Measurements from ENCODE around the gene HAUS8.

HAUS8 gene

DNA sequence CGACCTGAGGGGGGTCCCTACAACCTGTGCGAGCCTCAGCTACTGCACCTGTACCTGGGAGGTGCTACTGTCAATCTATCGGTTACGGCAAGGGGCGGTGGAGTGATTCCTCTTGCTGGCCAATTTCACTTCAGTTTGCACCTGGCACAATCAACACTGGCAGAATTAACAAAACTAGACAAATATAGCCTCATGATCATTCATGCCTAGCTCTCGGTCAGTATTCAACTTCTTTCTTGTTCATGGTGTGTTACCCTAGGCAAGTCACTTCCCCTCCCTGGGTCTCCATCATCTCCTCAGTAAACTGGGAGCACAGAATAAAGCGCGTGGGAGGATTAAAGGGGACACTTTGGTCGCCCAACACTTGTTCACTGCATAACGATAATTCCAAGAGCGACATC, 618 bp downstream of the HAUS8 start:
- no peak for DNase-seq

DNA sequence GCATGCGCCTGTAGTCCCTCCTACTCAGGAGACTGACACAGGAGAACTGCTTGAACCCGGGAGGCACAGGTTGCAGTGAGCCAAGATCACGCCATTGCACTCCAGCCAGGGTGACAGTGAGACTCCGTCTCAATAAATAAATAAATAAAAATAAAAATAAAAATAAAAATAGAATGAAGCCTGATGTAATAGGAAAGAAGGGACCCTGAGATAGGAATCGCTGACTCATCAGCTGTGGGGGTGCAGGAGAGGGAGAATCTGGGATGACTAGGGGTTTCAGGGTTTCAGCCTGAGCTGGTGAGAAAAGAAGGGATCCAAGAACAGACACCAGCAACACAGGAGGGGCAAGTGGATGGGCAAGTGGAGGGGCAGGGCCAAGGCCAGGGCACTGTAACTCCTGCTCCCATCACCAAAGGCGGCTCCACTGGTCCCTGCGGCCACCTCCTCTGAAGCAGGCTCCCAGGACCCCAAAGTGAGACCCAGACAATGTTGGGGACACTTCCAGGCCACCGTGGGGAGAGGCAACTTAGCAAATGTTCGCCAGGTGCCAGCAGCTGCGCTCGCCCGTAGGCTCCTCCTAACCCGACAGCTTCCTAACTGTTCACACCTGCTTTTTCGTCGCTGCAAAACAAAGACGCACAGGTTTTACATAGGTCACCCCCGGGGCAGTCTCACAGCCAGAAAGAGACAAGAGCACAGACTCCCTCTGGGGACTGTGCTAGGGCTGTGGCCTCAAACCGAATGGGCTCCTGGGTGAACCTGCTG, 1.2 kb downstream of the HAUS8 start:
- DNase-seq: no peak

DNA sequence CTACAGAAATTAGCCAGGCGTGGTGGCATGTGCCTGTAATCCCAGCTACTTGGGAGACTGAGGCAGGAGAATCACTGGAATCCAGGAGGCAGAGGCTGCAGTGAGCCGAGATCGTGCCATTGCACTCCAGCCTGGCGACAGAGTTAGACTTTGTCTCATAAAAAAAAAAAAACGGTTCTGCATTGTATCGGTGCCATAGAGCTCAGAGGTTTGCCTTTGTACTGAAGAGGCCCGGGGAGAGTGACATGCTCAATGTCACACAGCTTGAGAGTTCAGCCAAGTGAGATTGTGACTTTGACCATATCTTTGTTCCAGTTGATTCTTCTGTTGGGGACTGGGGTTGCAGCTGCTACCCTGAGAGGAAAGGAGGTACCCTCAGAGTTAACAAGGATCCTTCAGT, 4.3 kb downstream of the HAUS8 start:
- no peak for DNase-seq

DNA sequence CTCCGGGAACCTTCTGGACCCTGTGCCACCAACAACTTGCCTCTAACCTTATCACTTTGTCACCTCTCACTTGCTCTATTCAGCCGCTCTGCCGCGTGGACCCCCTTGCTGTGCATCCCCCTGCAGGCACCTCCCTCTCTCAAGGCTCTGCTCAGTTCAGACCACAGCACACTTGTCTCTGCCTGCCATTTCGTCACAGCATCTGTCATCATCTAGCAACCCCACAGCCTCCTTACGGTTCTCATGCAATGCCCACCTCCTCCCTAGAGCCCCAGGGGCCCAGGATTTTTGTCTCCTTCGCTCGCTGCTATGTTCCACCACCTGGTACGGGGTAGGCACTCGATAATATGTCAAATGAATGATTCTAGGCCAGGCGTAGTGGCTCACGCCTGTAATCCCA, 4.8 kb downstream of the HAUS8 start:
- no peak for DNase-seq

DNA sequence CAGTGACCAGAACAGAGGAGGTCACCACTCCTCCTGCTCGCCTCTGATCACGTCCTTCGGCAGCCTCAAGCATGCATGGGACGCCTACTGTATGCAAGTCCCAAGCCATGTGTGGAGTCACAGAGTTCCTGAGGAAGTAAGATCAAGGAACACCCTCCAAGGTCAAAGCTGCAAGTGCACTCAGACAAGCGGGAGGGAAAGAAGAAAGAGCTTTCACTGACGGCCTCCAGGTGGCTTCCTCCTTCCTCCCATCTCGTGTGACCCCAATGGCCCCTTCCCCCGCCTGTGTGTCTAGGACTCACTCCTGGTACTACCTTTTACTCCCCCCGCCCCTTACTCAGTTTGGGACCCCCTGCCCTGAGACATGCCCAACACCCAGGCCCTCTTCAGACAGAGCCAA, 6.1 kb downstream of the HAUS8 start:
- no peak for DNase-seq

DNA sequence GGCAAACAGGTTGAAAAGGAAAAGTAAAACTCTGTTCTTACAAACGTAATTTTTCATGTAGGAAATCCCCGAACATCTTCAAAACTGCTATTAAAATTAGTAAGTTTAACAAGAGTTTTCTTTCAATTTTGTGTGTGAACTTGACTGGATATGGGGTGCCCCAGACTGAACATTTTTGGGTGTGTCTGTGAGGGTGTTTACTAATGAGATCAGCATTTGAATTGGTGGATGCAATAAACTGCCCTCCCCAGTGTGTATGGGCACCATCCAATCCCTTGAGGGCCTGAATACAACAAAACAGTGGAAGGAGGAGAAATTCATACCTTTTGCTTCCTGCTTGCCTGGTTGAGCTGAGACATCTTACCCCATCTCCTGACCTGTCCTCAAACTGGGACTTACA, 11.8 kb downstream of the HAUS8 start:
- DNase-seq: no peak

DNA sequence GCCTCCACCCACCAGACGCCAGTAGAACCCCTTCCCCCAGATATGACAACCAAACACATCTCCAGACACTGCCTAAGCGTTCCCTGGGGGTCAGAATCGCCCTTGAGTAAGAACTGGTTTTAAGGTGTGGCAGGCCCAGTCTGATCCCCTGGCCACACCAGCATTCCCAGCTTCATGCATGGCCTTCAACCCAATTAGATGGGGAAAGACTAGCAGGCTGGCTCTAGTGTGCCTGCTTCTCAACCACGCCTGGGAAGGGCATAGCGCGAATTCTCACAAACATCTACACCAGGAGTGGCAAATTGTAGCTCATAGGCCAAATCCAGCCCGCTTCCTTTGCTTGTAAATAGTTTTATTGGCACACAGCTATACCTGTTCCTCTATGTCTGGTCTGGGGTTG, 13.6 kb downstream of the HAUS8 start:
- no peak for DNase-seq

DNA sequence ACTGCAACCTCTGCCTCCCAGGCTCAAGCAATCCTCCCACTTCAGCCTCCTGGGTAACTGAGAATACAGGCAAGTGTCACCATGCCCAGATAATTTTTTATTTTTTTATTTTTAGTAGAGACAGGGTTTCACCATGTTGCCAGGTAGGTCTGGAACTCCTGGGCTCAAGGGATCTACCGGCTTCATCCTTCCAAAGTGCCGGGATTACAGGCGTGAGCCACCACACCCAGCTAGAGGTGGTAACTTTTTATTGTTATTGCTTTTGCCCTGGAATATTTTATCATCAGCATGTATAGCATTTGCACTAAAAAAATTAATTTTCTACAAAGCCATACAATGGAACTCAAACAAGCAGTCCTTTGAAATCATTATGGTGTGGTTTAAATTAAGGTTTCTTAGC, 14.0 kb downstream of the HAUS8 start:
- DNase-seq: no peak

DNA sequence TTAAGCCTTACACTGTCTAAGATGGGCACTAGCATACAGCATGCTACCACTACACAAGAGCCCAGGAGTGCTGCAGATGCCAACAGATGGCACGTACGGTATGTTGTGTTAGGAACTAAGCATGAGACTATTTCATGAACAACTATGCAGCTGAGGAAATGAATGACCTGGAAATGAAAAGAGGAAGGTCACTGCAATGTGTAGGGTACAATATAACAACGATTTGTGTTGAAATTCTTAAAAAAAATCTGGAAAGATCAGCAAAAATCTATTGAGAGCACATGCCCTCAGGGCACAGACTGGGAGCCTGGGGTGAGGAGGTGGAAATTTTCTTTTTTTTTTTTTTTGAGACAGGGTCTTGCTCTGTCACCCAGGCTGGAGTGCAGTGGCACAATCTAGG, 14.4 kb downstream of the HAUS8 start:
- no peak for DNase-seq

DNA sequence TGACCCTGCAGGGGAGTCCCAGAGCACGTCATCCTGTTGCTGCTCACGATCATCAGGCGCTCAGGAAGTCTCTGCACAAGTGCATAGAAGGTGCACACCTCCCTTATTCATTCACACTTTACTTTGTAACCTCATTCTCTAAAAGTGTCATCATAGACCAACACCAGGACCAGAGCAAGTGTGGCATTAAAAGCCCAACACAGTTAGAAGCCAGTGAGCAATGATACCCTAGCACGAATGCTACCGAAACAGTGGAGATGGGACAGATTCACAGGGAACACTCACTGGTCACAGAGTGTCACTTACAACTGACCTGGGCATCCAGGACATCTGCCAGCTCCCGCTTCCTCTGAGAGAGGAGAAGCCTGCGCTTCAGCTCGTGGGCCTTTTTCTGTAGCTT, 17.0 kb downstream of the HAUS8 start:
- DNase-seq: no peak

DNA sequence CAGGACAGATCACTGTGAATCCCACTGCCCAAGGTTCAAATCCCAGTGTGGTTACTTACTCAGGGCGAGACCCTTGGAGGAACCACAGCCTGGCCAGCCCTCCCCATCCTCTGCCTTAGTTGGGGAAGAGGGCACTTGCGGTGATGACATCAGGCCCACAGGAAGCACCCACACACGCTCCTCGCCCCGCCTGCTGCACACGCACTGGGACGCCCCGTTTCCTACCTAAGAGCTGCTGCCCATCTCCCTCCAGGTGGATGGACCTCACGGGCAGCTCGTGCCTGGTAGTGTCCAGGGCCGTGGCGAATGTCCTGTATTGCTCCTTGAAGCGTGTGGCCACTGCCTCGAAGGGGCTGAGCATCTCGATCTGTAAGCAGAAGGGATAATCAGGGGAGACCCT, 19.6 kb downstream of the HAUS8 start:
- DNase-seq: no peak

DNA sequence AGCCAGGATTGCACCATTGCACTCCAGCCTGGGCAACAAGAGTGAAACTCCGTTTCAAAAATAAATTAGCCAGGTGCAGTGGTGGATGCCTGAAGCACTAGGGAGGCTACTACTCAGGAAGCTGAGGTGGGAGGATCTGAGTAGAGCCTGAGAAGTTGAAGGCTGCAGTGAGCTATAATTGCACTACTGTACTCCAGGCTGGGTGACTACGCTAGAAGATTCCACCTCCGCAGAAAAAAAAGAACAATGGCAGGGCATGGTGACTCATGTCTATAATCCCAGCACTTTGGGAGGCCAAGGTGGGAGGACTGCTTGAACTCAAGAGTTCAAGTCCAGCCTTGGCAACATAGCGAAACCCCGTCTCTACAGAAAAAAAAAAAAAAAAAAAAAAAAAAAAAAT, 20.5 kb downstream of the HAUS8 start:
- no peak for DNase-seq

DNA sequence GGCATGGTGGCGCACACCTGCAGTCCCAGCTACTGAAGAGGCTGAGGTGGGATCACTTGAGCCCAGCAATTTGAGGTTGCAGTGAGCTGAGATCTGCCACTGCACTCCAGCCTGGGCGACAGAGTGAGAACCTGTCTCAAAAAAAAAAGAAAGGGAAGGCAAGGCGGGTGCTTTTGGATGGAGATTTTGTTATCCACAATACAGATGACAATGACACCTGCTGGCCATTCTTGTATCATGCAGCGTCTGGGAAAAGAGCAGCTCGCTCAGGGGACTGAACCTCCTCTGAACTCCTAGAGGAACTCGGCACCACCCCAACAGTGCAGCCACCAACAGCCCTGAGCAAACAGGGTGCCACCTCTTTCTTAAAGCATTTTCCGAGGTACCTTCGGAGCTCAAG, 22.8 kb downstream of the HAUS8 start:
- DNase-seq: no peak

DNA sequence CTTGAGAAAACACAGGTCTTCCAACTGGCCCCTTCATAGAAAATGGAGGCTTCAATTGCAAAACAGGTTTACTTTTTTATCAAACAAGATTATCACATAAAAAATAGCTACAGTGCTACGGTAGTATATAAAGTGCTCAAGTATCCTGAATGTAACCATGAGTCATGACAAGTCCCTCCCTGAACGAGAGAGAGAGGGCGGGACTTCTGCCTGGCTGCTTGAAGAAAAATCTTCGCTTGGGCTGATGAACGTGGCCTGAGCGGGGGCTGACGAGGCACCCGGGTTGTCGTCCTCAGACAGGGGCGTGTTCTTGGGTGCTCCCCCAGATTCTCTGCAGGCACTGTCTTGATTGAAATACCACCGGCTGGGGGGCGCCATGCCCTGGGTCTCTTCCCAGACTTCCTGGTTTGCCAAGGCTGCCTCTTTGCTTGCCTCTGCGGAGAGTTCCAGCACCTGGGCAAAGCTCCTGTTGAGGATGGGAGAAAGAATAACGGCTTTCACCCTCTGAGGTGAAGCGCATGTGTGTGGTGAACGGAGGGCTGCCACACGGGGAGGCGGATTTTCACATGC, 25.5 kb downstream of the HAUS8 start:
- no peak for DNase-seq

DNA sequence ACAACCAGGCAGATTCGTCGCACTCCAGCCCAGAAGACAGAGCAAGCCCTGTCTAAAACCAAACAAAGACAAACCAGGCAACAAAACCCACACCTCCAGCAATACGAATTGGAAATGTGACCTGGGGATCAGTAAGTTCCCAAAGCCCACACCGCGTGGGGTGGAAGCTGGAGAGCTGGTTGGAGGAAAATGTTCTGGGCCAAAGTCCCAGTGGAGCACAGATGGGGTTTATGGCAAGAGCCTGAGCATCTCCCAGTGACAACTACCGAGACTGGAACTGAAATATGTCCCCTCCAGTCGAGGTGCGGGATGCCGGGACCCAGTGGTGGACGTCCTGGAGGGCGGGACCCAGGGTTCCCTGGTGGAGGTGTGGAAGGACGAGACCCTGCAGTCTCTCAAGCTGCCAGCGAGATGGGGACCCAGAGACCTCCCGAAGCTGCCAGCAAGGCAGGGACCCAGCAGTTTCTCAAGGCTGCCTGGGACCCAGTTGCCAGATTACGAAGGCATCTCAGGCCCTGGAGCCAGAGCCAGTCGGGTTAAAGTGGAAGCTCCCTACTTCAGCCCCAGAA, 26.3 kb downstream of the HAUS8 start:
- no peak for DNase-seq

DNA sequence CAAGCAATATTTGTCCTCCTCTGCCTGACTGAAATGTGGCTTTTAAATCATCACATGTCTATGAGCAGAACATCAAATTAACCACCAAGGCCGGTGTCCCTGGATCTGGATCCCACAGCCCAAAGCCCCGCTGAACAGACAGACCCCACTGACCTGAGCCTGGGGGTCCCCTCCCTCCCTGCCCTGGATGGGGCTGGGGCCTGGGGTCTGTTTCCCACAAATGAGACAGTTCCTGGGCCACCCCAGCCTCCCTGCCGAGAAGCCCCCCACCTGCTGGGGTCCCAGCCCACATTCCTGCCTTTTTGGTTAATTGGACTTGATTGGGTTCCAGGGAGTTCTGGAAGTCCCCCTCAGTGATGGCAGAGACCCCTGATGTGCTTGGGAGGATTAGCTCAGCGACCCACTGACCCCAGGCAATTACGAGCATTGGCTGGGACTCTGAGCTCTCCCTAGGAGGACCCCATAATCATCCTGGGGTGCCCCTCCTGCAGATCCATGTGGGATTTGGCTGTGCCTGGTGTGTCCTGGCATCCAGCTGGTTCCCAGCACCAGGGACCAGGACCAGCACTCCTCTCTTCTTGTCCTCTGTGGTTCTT, 29.2 kb downstream of the HAUS8 start:
- no peak for DNase-seq

DNA sequence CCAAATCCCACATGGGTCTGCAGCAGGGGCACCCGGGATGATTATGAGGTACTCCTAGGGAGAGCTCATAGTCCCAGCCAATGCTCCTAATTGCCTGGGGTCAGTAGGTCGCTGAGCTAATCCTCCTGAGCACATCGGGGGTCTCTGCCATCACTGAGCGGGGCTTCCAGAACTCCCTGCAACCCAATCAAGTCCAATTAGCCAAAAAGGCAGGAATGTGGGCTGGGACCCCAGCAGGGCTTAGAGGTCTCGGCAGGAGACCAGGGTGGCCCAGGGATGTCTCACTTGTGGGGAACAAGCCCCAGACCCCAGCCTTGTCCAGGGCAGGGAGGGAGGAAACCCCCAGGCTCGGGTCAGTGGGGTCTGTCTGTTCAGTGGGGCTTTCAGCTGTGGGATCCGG, 31.5 kb downstream of the HAUS8 start:
- DNase-seq: no peak

DNA sequence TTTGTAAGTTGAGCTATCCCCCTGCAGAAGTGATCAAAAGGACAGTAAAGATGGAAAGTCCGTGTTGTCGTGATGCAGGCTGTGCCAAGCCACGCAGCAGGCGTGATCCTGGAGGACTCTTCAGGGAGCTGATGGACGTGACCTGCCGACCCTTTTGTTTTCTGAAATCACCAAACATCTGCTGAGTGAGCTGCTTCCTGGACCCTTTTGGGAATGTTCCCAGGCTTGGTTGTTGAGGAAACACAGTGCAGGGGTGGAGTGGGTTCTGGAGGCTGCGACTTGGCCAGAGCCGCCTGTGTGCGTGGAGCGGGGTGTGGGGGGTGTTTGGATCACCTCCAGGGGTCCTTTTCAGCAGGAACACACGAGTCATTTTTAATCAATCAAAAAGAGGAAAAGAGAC, 33.3 kb downstream of the HAUS8 start:
- DNase-seq: no peak

DNA sequence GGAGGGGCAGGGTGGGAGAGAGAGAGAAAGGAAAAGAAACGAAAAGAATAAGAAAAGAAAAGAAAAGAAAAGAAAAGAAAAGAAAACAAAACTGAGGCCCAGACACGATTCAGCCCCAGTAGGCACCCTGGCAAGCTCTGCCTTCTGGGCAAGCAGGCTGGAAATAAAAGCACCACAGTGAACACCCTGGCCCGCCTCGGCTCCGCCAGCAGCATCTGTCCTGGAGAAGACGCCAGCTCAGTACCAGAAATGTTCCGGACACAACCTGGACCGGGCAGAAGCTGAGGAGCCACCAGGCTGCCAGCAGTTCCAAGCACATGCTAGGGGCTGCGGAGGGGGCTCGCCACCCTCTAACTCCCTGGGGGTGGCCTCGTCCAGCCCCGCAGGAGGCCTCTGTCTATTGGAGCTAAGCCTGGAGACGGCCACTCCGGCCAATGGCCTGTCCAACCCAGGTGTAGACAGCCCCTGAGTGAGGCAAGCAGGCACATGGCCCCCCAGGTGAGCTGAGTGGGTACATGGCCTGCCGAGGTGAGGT, 37.2 kb downstream of the HAUS8 start:
- no peak for DNase-seq

DNA sequence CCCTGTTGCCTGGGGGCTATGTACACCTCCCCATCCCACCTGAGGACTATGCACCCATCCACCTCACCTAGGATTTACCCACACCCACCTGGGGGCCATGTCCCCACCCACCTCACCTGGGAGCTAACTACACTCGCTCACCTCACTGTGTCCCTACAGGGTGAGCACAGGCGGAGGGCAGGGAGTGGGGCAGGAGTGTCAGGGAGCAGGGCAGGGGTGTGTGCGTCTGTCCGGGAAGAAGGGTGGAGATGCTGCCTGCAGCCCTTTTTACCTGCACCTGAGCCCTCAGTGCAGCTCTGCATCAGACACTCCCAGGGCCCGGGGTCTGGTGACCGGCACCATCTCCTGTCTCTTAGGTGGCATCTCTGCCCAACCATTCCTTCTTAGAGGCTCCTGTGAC, 38.1 kb downstream of the HAUS8 start:
- DNase-seq: no peak

DNA sequence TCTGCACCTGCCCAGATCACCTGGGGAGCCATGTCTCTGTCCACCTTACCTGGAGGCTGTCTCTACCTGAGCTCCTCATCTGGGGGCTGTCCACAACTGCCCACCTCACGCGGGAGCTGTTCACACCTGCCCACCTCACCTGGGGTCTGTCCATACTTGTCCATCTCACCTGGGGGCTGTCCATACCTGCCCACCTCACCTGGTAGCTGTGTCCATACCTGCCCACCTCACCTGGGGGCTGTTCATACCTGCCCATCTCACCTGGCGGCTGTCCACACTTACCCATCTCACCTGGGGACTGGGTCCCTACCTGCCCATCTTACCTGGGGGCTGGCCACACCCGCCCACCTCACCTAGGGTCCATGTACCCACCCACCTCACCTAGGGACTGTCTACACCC, 38.6 kb downstream of the HAUS8 start:
- no peak for DNase-seq

DNA sequence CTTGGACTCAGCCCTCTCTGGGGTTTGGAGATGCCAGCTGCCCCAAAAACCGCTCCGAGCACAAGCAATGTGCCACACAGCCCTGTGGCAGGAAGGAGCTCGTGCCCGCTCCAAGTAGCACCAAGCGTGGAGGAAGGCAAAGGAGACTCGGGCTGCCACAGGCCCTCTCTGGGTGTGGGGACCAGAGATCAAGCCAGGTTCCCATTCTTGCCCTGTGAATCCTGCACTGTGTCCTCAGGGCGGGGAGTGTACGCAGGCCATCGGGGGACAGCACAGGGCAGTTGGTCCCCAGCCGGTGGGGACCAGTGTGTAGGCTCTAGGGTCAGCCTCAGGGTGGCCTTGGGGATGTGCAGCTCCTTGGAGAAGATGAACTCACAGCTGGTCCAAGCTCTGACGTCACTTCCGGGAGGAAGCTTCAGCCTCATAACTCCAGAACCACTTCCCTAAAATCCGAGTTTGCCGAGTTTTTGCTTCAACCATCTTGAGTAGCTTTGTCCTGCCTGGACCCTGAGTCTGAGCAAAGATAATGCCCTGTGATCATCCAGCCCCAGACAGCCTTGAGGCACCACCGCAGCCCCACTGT, 39.3 kb downstream of the HAUS8 start:
- no peak for DNase-seq

DNA sequence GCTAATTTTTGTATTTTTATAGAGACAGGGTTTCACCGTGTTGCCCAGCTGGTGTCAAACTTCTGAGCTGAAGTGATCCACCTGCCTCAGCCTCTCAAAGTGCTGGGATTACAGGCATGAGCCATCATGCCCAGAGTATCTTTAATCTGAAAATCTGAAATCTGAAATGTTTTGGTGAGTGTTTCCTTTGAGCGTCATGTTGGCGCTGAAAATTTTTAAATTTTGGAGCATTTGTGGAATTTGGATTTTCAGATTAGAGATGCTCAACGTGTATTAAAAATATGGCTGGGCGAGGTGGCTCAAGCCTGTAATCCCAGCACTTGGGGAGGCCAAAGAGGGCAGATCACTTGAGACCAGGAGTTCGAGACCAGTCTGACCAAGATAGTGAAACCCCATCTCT, 43.5 kb downstream of the HAUS8 start:
- no peak for DNase-seq

DNA sequence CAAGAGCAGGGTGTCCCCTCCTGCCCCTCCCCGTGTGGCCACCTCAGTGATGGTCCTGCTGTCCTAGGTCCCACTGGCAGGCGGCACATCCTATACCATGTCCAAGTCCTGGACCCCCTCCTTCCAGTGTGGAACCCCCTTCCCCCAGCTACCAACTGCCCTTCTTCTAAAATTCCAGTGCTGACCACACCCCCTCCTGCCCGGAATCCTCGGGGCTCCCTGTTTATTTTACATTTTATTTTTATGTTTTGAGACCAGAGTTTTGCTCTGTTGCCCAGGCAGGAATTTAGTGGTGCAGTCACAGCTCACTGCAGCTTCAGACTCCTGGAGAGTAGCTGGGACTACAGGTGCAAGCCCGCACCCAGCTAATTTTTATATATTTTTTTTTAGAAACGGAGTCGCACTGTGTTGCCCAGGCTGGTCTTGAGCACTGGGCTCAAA, 47.7 kb downstream of the HAUS8 start:
- no peak for DNase-seq

Data from activated naive CD4-positive, alpha-beta T cell treated with anti-CD3 and anti-CD28 coated beads, Interleukin-2, amount 50 U/mL, for 16 hours (primary cell).